Pancreas (tissue), 10 donors: ENCODE results near the gene PCDHGA9. TPM values are rescaled to one million over a fixed set of nuclear protein-coding genes. Genes with fewer than 3 reads are reported as not detected.

Experiments
- ATAC-seq, 4 donors: fragments of 200-7000 bp; cut with Tn5 transposase; one replicate each; pipeline versions ENCODE4 v1.8.0 to v1.9.1; 2020; ENCODE audit warnings: mild to moderate bottlenecking in 4 of 4, moderate library complexity in 4 of 4
- DNase-seq, 6 donors: peaks; one replicate each; pipeline ENCODE4 v3.0.0-alpha.2; 2020
- FAIRE-seq: peaks from 2 replicates; lab custom pipeline; 2012; peaks lifted over from hg19 to GRCh38; lab: Jason Lieb, UNC
- H3K27ac ChIP-seq, 4 donors: fragments of 200-600 bp; sonication (generic); 1 replicate in 3 of 4; 2 replicates in 1 of 4; pipeline versions ENCODE4 v1.5.0 to v1.8.0; 2020
- H3K27me3 ChIP-seq, 4 donors: fragments of 200-600 bp; one replicate each; pipeline ENCODE4 v1.8.0; 2021
- H3K36me3 ChIP-seq, 3 donors: fragments of 200-600 bp; sonication (generic) in 1 of 3; one replicate each; pipeline versions ENCODE4 v1.5.0 to v1.8.0; 2020 to 2021
- H3K4me1 ChIP-seq, 3 donors: fragments of 200-600 bp; one replicate each; pipeline ENCODE4 v1.8.0; 2021
- H3K4me3 ChIP-seq, 4 donors: fragments of 200-600 bp; sonication (generic) in 2 of 4; one replicate each; pipeline versions ENCODE4 v1.5.0 to v1.8.0; 2020 to 2021
- H3K9me3 ChIP-seq, 4 donors: fragments of 200-600 bp; one replicate each; pipeline ENCODE4 v1.8.0; 2021
- CTCF ChIP-seq, 4 donors: fragments of 200-600 bp; sonication (generic) in 3 of 4; IDR thresholded peaks; one replicate each; pipeline versions ENCODE4 v1.5.0 to v1.8.0; 2021; ENCODE audit warnings: antibody characterized with exemption in 4 of 4
- WGBS, 2 donors: extraction: QIAGEN DNeasy Blood & Tissue Kit; methylation state at CpG; one replicate each; pipeline ENCODE4 v1.1.7; 2013; 5-methylcytosine and 5-hydroxymethylcytosine counted together
- intact Hi-C, 3 donors: fragments of 100-400 bp; cut with DNase I; formaldehyde crosslinking; loops; one replicate each; pipeline versions ENCODE4 v1.11.1 to v1.14.2; 2022
- polyA plus RNA-seq, 2 donors: library from polyadenylated mRNA; stranded (reverse); fragments of 200-250 nt; gene quantifications; one replicate each; pipeline ENCODE4 v1.2.3, GENCODE V29; 2013
- total RNA-seq, 6 donors: library from RNA; stranded (reverse); fragmentation: NEBNext Ultra II Directional in 4 of 6; extraction: Animal tissue kit (Norgen Biotek cat#: 25700) in 4 of 6; gene quantifications; one replicate each; pipeline versions ENCODE4 v1.2.1 to v1.2.4, GENCODE V29; 2021 to 2023
- donor health status: healthy with polysubstance abuse.
- donor health status: DM: no; HTN: no; CAD: no; lungs with moderate emphysema.
- donor health status: DM: no; HTN: no; CAD: no.
- donor health status: control.
- donor health status: control.
- donor health status: Bipolar disorder and iron deficiency.
- donor health status: DM: yes; HTN: yes; CAD: no.
- donor health status: DM: no; HTN: no; CAD: no.
- donor health status: DM: no; HTN: no; CAD: no.
- donor health status: DM: yes; HTN: yes; CAD: no.

Gene PCDHGA9
- total and polyA plus RNA-seq, 8 donors: 0.31 to 3.0 (median 2.0) TPM

DNA sequence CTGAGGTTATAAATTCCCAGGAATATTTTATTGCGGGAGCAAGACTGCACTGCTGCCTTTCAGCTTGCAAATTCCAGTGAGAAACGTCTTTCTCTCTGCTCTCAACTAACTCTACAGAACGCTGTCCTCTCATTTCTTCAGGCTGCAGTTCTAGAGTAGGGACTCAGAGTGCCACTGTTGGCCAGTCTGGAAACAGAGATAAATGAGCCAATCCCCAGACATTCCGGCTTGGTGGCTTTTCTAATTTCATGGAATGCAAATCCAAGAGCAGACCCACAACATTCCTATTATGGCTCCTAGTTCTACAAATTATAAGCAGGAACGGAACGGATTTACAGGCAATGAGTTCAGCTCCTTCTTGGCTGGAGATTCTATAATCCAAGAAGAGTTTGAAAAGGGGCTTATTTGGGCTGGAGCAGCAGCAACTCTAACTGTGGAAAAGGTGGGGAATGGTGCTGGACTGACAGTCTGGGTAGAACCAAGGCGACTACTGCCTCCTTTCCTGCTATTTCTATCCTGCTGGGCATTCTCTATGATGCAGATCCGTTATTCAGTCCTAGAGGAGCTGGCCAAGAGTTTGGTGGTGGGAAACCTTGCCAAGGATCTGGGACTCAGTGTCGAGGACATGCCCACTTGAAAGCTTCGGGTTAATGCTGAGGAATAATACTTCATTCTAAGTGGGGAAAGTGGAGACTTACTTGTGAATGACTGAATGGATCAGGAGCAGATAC, 37.0 kb downstream of the PCDHGA9 start:
- no peak for TF ChIP-seq CTCF (IDR thresholded peaks at IDR 0.05)
- ATAC-seq (no peak), DNase-seq (no peak), FAIRE-seq (no peak)
- Histone ChIP-seq H3K4me1 (no peaks in the 10 kb centered on the region), H3K4me3 (no peak overlapping the region), H3K9me3 (no peaks in the 10 kb centered on the region), H3K27ac (no peak overlapping the region), H3K27me3 (no peaks in the 10 kb centered on the region), H3K36me3 (no peaks in the 10 kb centered on the region)
- intact Hi-C loops: no loop called here
- 61 to 70% methylated on average over 10 of the region's 10 CpGs for WGBS, 2 donors

DNA sequence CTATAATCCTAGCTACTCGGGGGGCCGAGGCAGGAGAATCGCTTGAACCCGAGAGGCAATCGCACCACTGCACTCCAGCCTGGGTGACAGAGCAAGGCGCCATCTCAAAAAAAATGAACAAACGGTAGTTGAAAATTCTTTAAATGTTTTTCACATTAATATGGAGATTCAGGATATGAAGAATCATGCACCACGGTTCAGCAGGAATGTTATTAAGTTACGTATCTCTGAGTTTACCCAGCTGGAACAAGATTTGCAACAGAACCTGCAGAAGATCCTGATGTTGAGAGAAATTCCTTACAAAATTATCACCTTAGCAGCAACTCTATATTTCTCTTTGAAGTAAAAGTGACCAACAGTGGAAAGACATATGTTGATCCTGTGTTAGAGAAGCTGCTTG, 37.8 kb downstream of the PCDHGA9 start:
- DNase-seq: no peak
- WGBS, 2 donors: 92 to 94% methylated on average over 9 of the region's 9 CpGs
- intact Hi-C loops: no loop called here
- no peak for ATAC-seq
- no peaks in the 10 kb centered on the region for H3K9me3 ChIP-seq
- no peaks in the 10 kb centered on the region for H3K36me3 ChIP-seq
- H3K27ac ChIP-seq: no peak overlapping the region
- H3K4me1 ChIP-seq: no peaks in the 10 kb centered on the region
- no peak overlapping the region for H3K4me3 ChIP-seq
- H3K27me3 ChIP-seq: no peaks in the 10 kb centered on the region
- no peak for TF ChIP-seq CTCF (IDR thresholded peaks at IDR 0.05)
- no peak for FAIRE-seq

DNA sequence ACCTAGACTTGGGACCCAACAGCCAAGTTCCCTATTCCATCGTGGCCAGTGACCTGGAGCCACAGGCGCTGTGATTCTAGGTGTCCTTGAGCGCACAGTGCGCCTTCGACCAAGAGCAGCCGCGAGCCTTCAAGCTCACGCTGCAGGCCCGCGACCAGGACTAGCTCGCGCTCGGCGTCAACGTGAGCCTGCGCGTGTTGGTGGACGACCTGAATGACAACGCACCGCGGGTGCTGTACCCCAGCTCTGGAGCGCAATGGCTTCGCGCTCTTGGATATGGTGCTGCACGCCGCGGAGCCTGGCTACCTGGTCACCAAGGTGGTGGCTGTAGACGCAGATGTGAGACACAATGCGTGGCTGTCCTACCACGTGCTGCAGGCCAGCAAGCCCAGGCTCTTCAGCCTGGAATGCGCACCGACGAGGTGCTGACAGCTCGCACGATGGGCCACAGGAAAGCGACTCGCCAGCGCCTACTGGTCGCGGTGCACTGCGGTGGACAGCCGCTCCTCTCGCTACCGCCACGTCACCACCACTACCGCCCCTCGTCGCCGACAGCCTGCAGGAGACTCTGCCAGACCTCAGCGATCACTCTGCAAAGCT, 39.1 kb downstream of the PCDHGA9 start:
- H3K4me1 ChIP-seq: no peaks in the 10 kb centered on the region
- no peaks in the 10 kb centered on the region for H3K36me3 ChIP-seq
- no peaks in the 10 kb centered on the region for H3K27me3 ChIP-seq
- TF ChIP-seq CTCF (IDR thresholded peaks at IDR 0.05): no peak
- intact Hi-C loops: no loop called here
- H3K9me3 ChIP-seq: no peaks in the 10 kb centered on the region
- H3K4me3 ChIP-seq: no peak overlapping the region
- ATAC-seq: no peak
- FAIRE-seq: no peak
- peak in 1 of 6 donors; percentile 32 for DNase-seq
- H3K27ac ChIP-seq: no peak overlapping the region
- WGBS, 2 donors: 39 to 45% methylated on average over 50 of the region's 50 CpGs

Other genes with a start within 250 kb of the PCDHGA9 start
Only the 30 nearest of the 37 such genes appear.
- gene PCDHB9, start 215.6 kb upstream of the PCDHGA9 start, total RNA-seq: 1 to 10 TPM in 1 of 6 donors, under 1 TPM in 5; 0.35 to 1.1 (median 0.51) TPM
- 1 to 10 TPM in 1 of 2 donors, under 1 TPM in 1; 0.76 to 1.2 TPM for gene PCDHB9, start 215.6 kb upstream of the PCDHGA9 start, polyA plus RNA-seq
- 1 to 10 TPM in 1 of 6 donors, under 1 TPM in 5; 0.49 to 1.5 (median 0.63) TPM for gene PCDHB10, start 210.4 kb upstream of the PCDHGA9 start, total RNA-seq
- gene PCDHB10, start 210.4 kb upstream of the PCDHGA9 start, polyA plus RNA-seq: 1 to 10 TPM in 1 of 2 donors, under 1 TPM in 1; 0.30 to 1.4 TPM
- 1 to 10 TPM; 2.1 to 9.0 (median 4.9) TPM for gene PCDHB11, start 203.2 kb upstream of the PCDHGA9 start, total RNA-seq
- 1 to 10 TPM in 1 of 2 donors, under 1 TPM in 1; 0.72 to 2.3 TPM for gene PCDHB11, start 203.2 kb upstream of the PCDHGA9 start, polyA plus RNA-seq
- 1 to 10 TPM; 1.3 to 2.5 (median 1.5) TPM for gene PCDHB12, start 194.1 kb upstream of the PCDHGA9 start, total RNA-seq
- 1 to 10 TPM in 1 of 2 donors, under 1 TPM in 1; 0.46 to 1.3 TPM for gene PCDHB12, start 194.1 kb upstream of the PCDHGA9 start, polyA plus RNA-seq
- gene PCDHB13, start 188.9 kb upstream of the PCDHGA9 start, total RNA-seq: 1 to 10 TPM; 2.4 to 3.3 (median 3.0) TPM
- gene PCDHB13, start 188.9 kb upstream of the PCDHGA9 start, polyA plus RNA-seq: 1 to 10 TPM; 1.2 to 1.9 TPM
- 1 to 10 TPM; 1.9 to 2.7 (median 2.1) TPM for gene PCDHB14, start 179.4 kb upstream of the PCDHGA9 start, total RNA-seq
- 1 to 10 TPM; 2.8 to 2.9 TPM for gene PCDHB14, start 179.4 kb upstream of the PCDHGA9 start, polyA plus RNA-seq
- gene PCDHB15, start 157.4 kb upstream of the PCDHGA9 start, total RNA-seq: 1 to 10 TPM; 1.7 to 2.6 (median 2.4) TPM
- 1 to 10 TPM; 1.8 to 2.8 TPM for gene PCDHB15, start 157.4 kb upstream of the PCDHGA9 start, polyA plus RNA-seq
- gene SLC25A2, start 98.7 kb upstream of the PCDHGA9 start, total RNA-seq: under 1 TPM in 5 of 6 donors, not detected in 1; 0.14 to 0.69 (median 0.19) TPM
- gene SLC25A2, start 98.7 kb upstream of the PCDHGA9 start, polyA plus RNA-seq: under 1 TPM in 1 of 2 donors, not detected in 1; 0.30 TPM
- 10 to 100 TPM; 17.7 to 40.2 (median 22.7) TPM for gene TAF7, start 82.0 kb upstream of the PCDHGA9 start, total RNA-seq
- 10 to 100 TPM; 16.6 to 47.4 TPM for gene TAF7, start 82.0 kb upstream of the PCDHGA9 start, polyA plus RNA-seq
- under 1 TPM; 0.22 to 0.67 (median 0.40) TPM for gene PCDHGA1, start 72.3 kb upstream of the PCDHGA9 start, total RNA-seq
- gene PCDHGA1, start 72.3 kb upstream of the PCDHGA9 start, polyA plus RNA-seq: under 1 TPM; 0.19 to 0.33 TPM
- 1 to 10 TPM in 5 of 6 donors, under 1 TPM in 1; 0.75 to 2.1 (median 1.5) TPM for gene PCDHGA2, start 64.0 kb upstream of the PCDHGA9 start, total RNA-seq
- under 1 TPM; 0.46 to 0.94 TPM for gene PCDHGA2, start 64.0 kb upstream of the PCDHGA9 start, polyA plus RNA-seq
- 1 to 10 TPM in 5 of 6 donors, under 1 TPM in 1; 0.98 to 2.4 (median 1.7) TPM for gene PCDHGA3, start 58.9 kb upstream of the PCDHGA9 start, total RNA-seq
- gene PCDHGA3, start 58.9 kb upstream of the PCDHGA9 start, polyA plus RNA-seq: under 1 TPM; 0.52 to 0.87 TPM
- 1 to 10 TPM; 1.5 to 3.2 (median 1.9) TPM for gene PCDHGB1, start 52.7 kb upstream of the PCDHGA9 start, total RNA-seq
- 1 to 10 TPM in 1 of 2 donors, under 1 TPM in 1; 0.31 to 1.1 TPM for gene PCDHGB1, start 52.7 kb upstream of the PCDHGA9 start, polyA plus RNA-seq
- 1 to 10 TPM; 1.8 to 2.9 (median 2.2) TPM for gene PCDHGA4, start 47.8 kb upstream of the PCDHGA9 start, total RNA-seq
- gene PCDHGA4, start 47.8 kb upstream of the PCDHGA9 start, polyA plus RNA-seq: 1 to 10 TPM in 1 of 2 donors, under 1 TPM in 1; 0.61 to 1.0 TPM
- gene PCDHGB2, start 42.8 kb upstream of the PCDHGA9 start, total RNA-seq: 1 to 10 TPM; 1.8 to 2.8 (median 2.2) TPM
- gene PCDHGB2, start 42.8 kb upstream of the PCDHGA9 start, polyA plus RNA-seq: 1 to 10 TPM in 1 of 2 donors, under 1 TPM in 1; 0.63 to 1.1 TPM
- gene PCDHGA5, start 38.6 kb upstream of the PCDHGA9 start, total RNA-seq: 1 to 10 TPM; 1.2 to 2.1 (median 1.6) TPM
- 1 to 10 TPM in 1 of 2 donors, under 1 TPM in 1; 0.40 to 1.1 TPM for gene PCDHGA5, start 38.6 kb upstream of the PCDHGA9 start, polyA plus RNA-seq
- 1 to 10 TPM; 1.7 to 3.0 (median 2.3) TPM for gene PCDHGB3, start 32.5 kb upstream of the PCDHGA9 start, total RNA-seq
- gene PCDHGB3, start 32.5 kb upstream of the PCDHGA9 start, polyA plus RNA-seq: under 1 TPM; 0.59 to 0.99 TPM
- gene PCDHGA6, start 28.9 kb upstream of the PCDHGA9 start, total RNA-seq: 1 to 10 TPM; 1.4 to 3.1 (median 2.0) TPM
- 1 to 10 TPM; 1.1 to 1.4 TPM for gene PCDHGA6, start 28.9 kb upstream of the PCDHGA9 start, polyA plus RNA-seq
- gene PCDHGA7, start 20.0 kb upstream of the PCDHGA9 start, total RNA-seq: 1 to 10 TPM; 1.2 to 2.0 (median 1.7) TPM
- 1 to 10 TPM in 1 of 2 donors, under 1 TPM in 1; 0.92 to 1.3 TPM for gene PCDHGA7, start 20.0 kb upstream of the PCDHGA9 start, polyA plus RNA-seq
- gene PCDHGB4, start 15.1 kb upstream of the PCDHGA9 start, total RNA-seq: 1 to 10 TPM; 1.5 to 3.1 (median 1.9) TPM
- under 1 TPM; 0.56 to 0.65 TPM for gene PCDHGB4, start 15.1 kb upstream of the PCDHGA9 start, polyA plus RNA-seq
- 1 to 10 TPM in 2 of 6 donors, under 1 TPM in 4; 0.72 to 1.1 (median 0.91) TPM for gene PCDHGA8, start 10.1 kb upstream of the PCDHGA9 start, total RNA-seq
- gene PCDHGA8, start 10.1 kb upstream of the PCDHGA9 start, polyA plus RNA-seq: under 1 TPM; 0.12 to 0.49 TPM
- 1 to 10 TPM; 4.0 to 7.9 (median 5.4) TPM for gene PCDHGB5, start 4.8 kb upstream of the PCDHGA9 start, total RNA-seq
- 1 to 10 TPM; 1.1 to 1.4 TPM for gene PCDHGB5, start 4.8 kb upstream of the PCDHGA9 start, polyA plus RNA-seq
- gene PCDHGB6, start 5.2 kb downstream of the PCDHGA9 start, total RNA-seq: 1 to 10 TPM; 1.7 to 4.0 (median 2.6) TPM
- gene PCDHGB6, start 5.2 kb downstream of the PCDHGA9 start, polyA plus RNA-seq: 1 to 10 TPM in 1 of 2 donors, under 1 TPM in 1; 0.63 to 1.1 TPM
- gene PCDHGA10, start 10.2 kb downstream of the PCDHGA9 start, total RNA-seq: 1 to 10 TPM; 1.2 to 3.1 (median 2.1) TPM
- under 1 TPM; 0.26 to 0.95 TPM for gene PCDHGA10, start 10.2 kb downstream of the PCDHGA9 start, polyA plus RNA-seq
- 1 to 10 TPM; 3.3 to 5.6 (median 3.9) TPM for gene PCDHGB7, start 14.9 kb downstream of the PCDHGA9 start, total RNA-seq
- 1 to 10 TPM; 1.0 to 1.1 TPM for gene PCDHGB7, start 14.9 kb downstream of the PCDHGA9 start, polyA plus RNA-seq
- 1 to 10 TPM; 1.2 to 2.6 (median 1.6) TPM for gene PCDHGA11, start 18.3 kb downstream of the PCDHGA9 start, total RNA-seq
- gene PCDHGA11, start 18.3 kb downstream of the PCDHGA9 start, polyA plus RNA-seq: under 1 TPM; 0.23 to 0.99 TPM
- gene PCDHGA12, start 27.7 kb downstream of the PCDHGA9 start, total RNA-seq: 1 to 10 TPM; 1.2 to 2.3 (median 1.6) TPM
- gene PCDHGA12, start 27.7 kb downstream of the PCDHGA9 start, polyA plus RNA-seq: 1 to 10 TPM in 1 of 2 donors, under 1 TPM in 1; 0.33 to 1.2 TPM
- gene PCDHGC3, start 73.2 kb downstream of the PCDHGA9 start, total RNA-seq: 10 to 100 TPM in 5 of 6 donors, 1 to 10 TPM in 1; 9.1 to 25.3 (median 16.7) TPM
- gene PCDHGC3, start 73.2 kb downstream of the PCDHGA9 start, polyA plus RNA-seq: 10 to 100 TPM; 20.0 to 23.1 TPM
- 1 to 10 TPM in 3 of 6 donors, under 1 TPM in 3; 0.41 to 1.4 (median 0.91) TPM for gene PCDHGC4, start 82.3 kb downstream of the PCDHGA9 start, total RNA-seq
- gene PCDHGC4, start 82.3 kb downstream of the PCDHGA9 start, polyA plus RNA-seq: under 1 TPM; 0.35 to 0.65 TPM
- gene PCDHGC5, start 86.3 kb downstream of the PCDHGA9 start, total RNA-seq: under 1 TPM; 0.17 to 0.98 (median 0.76) TPM
- under 1 TPM; 0.09 to 0.61 TPM for gene PCDHGC5, start 86.3 kb downstream of the PCDHGA9 start, polyA plus RNA-seq